CMK (cell line): ENCODE results near the gene MINDY4.

Source experiments
- DNase-seq: peaks from one replicate; pipeline ENCODE4 v3.0.0-alpha.2; 2010; ENCODE audit warnings: low read depth

Gene MINDY4

DNA sequence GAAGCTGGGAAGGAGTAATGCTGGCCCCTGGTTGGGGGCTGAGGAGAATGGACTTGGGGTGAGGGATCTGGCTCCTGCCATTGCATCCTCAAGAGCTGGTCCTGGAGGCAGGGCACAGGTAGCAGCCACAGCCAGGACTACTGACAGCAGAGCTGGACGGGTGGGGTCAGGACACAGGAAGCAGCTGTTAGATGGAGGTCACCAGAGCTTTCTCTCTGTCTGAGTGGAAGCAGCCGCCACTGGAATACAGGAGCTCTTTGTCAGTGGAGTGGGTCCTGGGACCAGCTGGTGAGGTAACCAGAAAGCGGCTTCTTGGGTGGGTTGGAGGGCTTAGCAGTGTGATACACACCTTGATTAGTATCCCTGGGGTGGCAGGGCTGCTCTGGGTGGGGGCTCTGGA lies 82.4 kb downstream of the MINDY4 start:
- no peak for DNase-seq

DNA sequence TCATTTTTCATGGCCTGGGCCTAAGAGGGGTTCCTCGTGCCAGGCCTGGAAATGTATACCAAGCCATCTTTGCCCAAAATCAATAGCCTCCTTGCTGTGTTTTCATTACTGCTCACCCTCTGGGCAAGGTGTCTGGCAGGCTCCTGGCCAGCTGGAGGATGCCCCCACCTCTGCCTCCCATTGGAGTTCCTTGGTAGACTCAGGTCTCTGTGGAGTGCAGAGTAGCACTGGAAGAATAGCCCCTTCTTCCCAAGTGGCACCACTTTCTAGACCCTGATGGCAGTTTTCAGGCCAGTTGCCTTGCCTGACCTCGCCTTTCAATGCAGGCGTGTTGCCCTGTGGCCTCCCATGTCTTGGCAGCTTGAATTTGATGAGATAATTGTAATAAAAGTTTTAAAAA lies 84.7 kb downstream of the MINDY4 start:
- no peak for DNase-seq

- DNase-seq, result no peak
Measured at GRCh38 chr7:30858576-30858975, 87.4 kb downstream of the MINDY4 start.

- no peak for DNase-seq
Measured at GRCh38 chr7:30859202-30859939, 88.2 kb downstream of the MINDY4 start.

DNA sequence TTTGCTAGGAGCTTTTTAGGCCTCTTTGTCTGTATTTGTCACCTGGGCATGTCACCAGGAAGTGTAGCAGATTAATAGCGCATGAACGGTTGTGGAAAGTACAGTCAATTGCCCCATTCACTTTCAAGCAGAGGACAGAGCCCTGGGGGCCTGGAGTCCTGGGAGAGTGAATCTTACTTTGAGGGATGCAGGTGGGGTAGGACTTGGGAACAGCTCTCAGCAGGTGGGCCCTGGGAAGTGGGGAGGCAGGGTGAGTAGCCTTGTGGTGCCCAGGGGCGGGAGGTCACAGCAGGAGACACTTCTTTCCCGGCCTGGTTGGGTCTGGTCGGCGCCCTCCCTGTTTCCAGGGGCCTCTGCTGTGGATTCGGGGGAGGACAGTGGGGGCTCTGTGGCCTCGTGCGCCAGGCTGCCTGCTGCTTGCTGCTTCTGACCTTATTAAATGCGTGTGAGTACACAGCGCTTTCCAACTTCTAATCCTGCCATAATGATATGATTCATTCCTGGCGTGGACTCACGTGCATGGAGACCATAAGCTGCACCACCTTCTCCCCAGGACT lies 88.8 kb downstream of the MINDY4 start:
- DNase-seq, result no peak

GRCh38 chr7:30861612-30862011 lies 90.4 kb downstream of the MINDY4 start:
- no peak for DNase-seq

- DNase-seq, result no peak
Measured at GRCh38 chr7:30862995-30863705, 91.9 kb downstream of the MINDY4 start.

DNA sequence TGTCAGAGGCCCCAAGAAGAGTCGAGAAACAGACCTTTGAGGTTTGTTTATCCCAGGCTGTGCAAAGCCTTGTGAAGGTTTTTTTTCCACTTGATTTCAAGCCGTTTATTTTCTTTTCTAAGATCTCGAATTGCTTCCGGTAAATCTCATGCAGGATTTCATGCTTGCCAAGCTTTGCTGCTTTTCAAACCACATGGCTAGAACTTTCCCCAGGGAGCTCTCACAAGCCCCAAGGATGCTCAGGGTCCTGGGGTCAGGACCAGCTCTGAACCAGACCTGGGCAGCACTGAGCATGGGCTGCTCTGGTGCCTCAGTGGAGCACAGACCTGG lies 92.5 kb downstream of the MINDY4 start:
- DNase-seq, result no peak

DNA sequence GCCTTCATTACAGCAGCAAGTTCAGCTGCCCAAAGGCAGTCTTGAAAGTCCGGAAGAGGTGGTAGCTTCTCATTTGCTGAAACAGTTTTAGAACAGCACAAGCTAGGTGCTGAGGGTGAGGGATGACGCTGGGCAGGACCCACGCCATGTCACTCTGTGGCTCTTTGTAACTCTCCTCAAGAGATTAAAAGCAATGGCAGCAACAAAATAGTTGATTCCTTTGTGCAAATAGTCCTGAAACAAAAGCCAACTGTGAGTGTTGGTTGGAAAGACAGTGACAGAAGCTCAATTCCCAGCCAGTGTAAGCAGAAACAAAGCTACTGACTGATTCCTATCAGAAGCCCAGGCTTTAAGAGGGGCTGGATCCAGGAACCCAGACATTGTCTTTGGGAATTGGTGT lies 92.9 kb downstream of the MINDY4 start:
- no peak for DNase-seq

DNA sequence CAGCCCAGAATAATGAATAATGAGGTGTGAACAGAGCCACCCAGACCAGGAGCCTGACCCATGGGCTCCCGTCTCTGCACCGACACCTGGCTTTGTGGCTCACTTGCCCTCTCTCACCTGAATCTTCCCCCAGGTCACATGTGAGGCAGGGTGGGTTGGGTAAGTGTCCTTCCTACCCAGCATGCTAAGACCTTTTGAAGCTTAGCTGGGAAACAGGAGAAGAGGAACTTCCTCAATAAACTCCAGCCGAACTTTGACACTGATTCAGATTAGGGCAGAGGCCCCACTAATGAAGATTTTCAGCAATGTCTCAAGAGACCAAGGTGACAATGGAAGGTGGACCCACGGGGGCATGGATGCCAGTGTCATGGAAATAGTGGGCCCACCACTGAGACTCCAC lies 93.9 kb downstream of the MINDY4 start:
- DNase-seq, result no peak

GRCh38 chr7:30865821-30866220 lies 94.6 kb downstream of the MINDY4 start:
- no peak for DNase-seq

DNA sequence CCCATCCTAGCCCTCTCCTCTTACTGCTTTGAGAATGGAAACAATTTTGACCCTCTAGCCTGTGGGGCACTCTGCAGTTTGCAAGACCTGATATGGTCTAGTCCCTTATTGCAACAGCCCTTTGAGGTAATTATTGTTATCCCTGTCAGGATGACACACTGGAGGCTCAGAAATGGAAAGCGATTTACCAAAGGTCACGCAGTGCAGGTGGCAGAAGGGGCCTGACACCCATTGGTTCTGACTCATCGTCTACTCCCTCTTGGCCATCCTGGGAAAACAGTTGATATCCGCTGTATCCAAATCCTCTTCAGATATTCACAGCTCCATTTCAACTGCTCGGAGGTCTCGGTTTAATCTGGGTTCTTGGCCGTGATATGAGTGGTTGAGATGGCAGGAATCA lies 95.7 kb downstream of the MINDY4 start:
- DNase-seq, result no peak

DNA sequence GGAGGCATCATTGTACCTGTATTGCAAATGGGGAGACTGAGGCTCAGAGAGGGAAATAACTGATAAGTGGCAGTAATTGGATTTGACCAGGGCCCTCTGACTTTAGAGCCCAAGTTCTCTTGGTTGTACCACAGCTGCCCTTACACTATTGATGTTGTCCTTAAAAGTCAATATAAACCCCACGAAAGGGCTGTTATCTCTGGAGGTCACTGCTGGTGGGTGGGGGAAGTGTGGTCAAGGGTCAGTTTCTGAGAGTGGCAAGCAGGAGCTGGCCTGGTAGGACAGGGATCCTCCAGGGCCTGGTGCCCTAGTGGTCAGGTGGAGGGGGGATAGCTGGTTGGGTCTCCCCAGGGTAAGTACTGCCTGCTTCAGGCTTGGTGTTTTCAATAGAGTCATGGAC lies 96.3 kb downstream of the MINDY4 start:
- no peak for DNase-seq

DNA sequence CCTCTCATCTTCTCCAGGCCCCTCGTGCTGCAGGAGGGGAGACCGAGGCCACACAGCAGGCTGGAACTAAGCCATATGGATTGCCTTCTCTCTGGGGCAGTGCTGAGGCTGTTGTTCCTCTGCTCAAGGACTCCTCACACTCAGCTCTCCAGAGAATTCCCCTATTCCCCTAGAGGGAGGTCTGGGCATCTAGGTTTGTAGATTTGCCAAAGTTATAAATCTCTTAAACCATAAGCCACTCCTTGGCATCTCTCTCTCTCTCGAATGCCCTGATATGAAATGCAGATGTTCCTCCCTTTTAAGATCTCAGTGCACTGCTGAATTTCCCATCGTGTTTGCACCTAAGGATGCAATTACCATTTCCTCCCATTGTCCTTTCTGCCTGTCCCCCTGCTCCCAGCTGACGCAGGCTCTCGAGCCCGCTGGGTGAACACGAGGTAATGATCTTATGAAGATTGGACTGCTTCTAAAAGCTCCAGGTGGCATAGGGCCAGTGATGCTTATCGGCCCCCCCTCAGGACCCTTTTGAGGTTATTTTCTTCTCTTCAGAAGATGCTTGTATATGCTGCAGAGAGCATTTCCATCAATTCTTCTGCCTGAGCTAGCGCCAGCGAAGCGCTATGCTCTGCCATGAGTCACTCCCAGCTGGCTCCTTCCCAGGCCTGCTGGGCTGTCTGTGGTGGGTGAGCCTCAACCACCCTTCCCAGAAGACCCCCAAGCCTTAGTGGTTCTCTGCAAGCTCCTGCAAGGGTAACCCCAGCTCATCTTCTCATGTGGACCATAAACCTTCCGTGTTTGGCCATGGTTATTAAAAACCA lies 98.8 kb downstream of the MINDY4 start:
- no peak for DNase-seq

DNA sequence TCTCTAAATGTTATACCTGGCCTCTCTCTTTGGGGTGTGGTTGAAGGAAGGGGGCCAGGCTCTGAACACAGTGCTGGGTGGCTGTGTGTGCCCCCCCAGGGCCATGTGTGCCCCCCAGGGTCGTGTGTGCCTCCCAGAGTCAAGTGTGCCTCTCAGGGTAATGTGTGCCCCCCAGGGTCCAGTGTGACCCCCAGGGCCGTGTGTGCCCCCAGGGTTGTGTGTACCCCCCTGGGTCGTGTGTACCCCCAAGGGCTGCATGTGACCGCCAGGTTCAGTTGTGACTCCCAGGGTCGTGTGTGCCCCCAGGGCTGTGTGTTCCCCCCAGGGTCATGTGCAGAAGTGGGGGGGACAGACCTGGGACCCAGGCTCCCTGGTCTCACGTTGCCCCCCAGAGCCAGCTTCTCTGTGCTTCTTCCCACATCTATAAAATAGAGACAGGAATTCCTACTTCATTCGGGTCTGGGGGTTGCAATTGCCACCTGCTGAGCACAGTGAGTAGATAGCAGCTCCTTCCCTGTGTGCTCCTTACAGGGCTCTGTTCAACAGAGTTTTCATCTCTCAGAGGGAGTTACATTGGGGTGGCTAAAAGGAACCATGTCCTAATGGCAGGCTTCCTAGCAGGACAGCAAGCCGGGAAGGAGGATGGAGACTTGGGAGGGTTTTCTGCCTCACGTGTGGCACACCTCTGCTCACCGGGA lies 99.8 kb downstream of the MINDY4 start:
- DNase-seq, result no peak

GRCh38 chr7:30871655-30872054 lies 100.4 kb downstream of the MINDY4 start:
- no peak for DNase-seq

- no peak for DNase-seq
Measured at GRCh38 chr7:30873207-30873606, 102.0 kb downstream of the MINDY4 start.

DNA sequence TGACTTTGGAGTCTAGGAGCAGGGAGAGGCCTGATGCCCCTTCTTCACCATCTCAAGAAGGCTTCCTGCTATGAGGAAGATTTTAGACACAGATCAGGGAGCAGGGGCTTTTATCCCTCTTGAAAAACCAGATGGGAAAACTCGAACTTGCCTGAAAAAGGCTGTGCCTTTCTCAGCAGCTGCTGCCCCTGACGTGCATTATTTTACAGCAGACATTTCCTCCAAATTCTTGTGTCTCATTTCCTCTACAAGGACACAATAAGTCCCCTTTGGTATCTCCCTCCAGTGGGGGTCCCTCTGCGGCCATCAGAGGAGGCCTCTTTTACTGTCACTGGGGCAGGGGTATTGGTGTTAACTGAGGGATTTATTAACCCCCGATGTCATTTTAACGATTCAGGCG lies 102.4 kb downstream of the MINDY4 start:
- no peak for DNase-seq

- no peak for DNase-seq
Measured at GRCh38 chr7:30874656-30875302, 103.6 kb downstream of the MINDY4 start.

- no peak for DNase-seq
Measured at GRCh38 chr7:30877015-30877769, 106.0 kb downstream of the MINDY4 start.

- DNase-seq, result no peak
Measured at GRCh38 chr7:30877993-30878392, 106.8 kb downstream of the MINDY4 start.
